Amniotic stem cell (primary cell): ENCODE data around the gene ZNF423.
"Not testable (repeated sequence)": the region's sequence is repeated elsewhere in the genome, so short reads cannot be mapped to it uniquely, and the experiment has no call there.

Experiments
- DNase-seq: peaks from one replicate; lab custom pipeline; 2025; lab: John Stamatoyannopoulos, UW

Gene ZNF423

DNA sequence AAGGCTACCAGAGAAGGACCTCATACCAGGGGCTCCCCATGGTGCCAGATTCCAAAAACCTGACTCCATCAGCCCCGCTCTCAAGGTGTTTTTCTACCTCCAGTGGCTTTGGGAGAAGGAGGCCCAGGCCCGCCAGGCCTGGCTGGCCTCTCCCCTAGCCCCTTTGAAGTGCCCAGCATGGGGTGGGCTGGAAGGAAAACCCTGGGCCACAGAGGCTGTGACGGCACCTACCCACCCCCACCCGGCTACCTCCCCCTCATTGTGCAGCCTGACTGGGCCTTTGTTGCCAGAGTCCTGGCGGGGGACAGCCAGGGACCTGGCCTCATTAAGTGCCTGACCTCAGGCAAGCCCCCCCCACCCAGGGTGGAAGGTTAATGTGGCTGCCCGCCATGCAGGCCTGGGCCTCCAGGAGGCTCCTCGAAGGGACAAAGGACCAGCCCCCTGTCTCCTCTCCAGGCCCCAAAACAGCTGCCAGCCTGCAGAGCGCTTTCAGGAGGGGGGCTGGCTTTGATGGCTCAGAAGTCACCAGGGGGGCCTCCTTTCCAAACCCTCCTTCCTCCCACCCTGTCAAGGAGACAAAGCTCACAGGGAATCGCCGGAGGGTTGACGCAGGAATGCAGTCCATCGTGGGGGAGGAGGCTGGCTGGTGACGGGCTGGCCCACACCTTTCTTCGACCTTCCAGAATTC, 159.4 kb downstream of the ZNF423 start:
- no peak for DNase-seq

DNA sequence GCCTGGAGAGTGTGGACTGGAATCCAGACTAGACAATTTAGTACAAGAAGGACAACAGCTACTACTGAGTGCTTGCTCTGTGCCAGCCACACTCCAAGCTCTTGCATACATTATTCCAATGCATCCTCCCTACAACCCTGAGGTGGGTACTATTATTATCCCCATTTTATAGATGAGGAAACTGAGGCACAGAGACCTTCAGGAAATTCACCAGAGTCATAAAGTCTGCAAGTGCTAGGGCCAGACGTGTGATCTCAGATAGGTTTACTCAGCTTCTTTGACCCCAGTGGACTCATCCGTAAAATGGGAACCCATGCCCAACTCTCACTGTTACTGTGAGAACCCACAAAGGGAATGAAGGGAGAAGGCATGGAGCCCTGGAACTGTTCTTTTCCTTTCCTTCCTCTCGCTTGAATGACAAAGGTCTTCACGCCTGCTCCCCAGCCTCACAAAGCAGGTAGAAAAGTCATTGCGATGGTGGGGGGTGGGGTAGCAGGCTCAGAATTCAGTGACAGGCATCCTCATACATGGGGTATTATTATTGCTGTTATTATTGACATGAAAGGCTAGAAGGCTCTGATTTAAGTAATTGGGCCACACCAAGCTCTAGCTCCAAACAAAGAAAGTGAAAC, 160.0 kb downstream of the ZNF423 start:
- DNase-seq: no peak

DNA sequence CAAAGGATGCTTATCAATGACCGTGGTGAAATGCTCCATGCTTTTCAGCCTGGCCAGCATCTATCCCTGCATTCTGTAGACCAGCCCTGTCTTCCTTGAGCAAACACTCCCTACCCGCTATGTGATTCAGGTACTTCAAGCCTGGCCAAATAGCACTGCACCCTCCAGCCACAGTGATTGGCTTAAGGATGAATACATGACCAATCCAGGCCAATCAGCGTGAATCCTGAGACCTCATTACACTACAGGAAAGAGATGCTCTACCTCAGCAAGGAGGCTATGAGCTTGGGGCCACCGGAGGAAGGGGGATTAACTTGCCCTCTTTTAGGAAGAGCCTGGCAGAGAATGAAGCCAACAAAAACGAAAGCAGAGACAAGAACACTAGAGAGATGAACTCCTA, 162.5 kb downstream of the ZNF423 start:
- DNase-seq: no peak

DNA sequence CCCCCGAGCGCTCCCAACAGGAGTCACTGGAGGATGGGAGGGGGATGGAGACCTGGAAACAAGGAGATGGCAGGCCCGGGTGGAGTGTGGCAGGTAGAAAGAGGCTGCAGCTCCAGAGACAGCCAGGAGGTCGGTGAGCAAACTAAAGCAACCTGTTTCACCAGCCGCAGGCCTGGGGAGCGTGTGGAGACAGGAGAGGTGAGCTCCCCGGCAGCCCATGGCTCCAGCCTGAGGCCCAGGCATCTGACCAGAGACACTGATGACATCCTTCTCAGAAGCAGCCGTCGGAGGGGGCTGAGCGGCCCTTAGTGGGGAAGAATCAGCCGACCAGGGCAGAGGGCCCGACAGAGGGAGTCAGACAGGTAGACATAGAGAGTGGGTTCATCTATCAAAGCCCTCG, 165.1 kb downstream of the ZNF423 start:
- no peak for DNase-seq

DNA sequence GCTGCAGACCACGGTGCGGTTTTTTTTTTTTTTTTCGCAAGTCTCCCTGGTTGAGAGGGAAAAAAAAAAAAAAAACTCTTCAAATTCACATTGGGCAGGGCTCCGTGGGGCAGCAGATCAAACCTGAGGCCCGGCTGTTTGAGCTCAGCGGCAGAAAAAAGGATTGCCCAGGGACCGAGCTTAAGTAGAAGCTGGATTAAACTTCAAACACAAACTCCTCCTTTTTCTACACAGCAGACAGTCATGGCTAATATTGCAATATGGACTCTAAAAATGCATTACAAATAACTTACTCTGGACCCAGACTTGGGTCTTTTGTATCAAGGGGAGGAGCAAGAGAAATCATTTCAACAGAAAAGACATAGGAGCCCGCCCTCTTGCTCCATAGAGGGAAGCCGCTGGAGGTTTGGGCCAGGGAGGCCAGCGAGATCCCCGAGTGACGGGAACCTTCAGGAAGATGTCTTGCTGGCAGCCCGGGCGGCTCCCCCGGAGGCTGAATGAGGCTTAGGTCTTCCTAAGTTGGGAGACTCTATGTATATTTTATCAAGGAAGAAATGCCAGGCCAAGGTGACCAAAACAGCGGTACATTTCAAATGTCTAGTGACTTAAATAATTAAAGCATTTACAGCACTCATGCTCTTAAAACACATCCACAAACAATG, 167.7 kb downstream of the ZNF423 start:
- no peak for DNase-seq

DNA sequence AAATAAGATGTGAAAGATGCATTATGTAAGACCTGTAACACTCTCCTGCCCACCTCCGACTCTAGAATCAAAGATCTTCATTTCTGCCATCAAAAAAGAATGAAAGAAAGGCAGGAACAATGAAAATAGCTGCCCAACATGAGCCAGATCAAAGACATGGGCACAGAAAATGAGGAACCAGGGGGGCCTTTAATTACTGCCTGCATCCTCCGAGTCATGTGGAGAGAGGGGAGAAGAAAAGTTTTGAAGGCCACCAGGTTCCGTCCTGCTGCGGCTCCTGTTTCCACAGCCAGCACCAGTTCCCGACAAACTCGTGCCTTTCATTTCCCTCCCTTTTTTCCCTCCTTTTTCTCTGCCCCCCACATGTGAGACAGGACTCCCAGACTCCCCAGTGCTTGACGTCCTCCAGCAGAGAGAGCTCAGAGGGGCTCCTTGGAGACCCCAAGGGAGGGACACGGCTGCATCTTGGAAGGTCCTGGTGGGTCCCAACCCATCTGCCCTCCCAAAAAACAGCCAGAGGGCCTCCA, 168.4 kb downstream of the ZNF423 start:
- DNase-seq: no peak

DNA sequence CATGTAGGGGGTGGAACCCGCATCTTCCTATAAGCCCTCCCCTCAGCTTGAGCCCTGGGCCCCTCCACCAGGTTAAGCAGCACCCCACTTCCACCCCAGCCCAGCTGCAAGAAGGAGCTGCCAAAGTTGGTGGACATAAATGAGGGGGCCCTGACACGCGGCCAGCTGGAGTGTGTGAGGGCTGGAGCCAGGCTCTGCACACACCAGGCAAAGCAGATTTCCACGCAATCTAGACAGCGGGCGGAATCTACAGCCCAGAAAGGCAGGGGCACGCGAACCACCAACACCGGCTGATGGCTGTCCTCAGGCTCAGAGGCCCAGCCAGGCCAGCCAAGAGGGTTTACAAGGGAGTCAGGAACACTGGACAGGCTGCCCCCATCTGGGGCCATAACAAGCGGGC, 171.2 kb downstream of the ZNF423 start:
- DNase-seq: no peak

DNA sequence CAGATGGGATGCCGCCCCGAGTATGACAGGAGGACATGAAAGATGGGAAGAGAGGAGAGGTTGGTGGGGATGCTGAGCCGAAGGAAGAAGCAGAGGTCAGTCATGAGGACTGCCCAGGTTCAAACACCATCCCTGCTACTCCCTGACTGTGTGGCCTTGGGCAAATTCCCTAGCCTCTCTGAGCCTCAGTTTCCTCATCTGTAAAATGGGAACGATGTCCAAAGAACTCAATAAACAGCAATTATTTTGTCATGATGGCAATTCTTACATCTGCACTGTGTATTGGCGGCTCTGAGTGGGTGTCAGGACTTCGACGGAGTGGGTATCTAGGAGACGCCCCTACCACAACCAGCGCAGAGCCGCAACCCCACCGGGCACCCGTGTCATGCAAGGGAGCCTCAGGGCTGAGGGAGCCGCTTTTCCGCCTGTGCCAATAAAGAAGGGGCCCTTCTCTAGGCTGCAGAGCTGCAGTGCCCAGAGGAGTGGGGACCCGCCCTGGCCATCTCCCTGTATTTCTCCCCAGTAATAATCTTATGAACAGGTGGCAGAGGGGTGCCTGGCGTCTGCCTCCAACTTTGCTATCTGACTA, 173.2 kb downstream of the ZNF423 start:
- no peak for DNase-seq

DNA sequence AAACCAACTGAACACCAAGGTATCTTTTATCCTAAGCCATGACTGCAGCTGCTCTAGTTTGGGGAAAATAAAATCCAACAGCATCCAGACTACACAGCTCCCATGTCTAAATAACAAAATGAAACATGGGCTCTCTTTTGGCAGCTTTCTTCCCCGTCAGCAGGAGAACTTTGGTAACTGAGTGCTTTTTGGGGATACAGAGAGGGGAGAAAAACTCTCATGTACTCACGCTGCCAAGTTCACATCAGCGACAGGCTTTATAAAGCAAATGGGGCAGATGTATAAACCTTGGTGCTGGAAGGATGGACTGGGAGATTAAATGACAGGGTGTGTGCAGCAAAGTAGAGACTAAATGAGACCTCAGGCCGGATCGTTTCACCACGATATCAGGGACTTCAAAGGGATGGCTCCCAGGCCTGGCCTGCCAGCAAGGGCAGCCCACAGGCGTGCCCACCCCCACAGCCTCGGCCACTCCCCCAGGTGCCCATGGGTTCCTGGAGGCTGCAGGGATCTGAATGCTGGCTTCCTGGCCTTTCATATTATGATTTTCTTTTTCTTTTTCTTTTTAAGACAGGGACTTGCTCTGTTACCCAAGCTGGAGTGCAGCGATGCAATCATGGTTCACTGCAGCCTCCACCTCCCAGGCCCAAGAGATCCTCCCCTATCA, 174.6 kb downstream of the ZNF423 start:
- no peak for DNase-seq

DNA sequence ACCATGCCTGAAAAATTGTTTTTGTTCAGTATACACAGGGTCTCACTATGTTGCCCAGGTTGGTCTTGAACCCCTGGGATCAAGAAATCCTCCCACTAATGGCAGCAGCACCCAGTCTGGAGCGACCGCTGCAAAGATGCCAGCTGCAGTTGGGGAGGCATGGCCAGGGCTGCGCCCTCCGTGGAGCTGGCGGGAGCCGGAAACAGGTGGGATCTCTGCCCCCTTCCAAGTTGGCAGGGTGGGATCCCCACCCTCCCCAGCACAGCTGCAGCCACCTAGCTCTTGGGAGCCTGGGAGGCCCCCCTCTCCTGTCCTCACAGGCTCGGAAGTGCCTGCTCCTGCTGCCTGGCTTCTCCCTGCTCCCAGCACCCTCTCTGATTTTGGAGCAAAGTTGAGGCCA, 176.8 kb downstream of the ZNF423 start:
- no peak for DNase-seq

DNA sequence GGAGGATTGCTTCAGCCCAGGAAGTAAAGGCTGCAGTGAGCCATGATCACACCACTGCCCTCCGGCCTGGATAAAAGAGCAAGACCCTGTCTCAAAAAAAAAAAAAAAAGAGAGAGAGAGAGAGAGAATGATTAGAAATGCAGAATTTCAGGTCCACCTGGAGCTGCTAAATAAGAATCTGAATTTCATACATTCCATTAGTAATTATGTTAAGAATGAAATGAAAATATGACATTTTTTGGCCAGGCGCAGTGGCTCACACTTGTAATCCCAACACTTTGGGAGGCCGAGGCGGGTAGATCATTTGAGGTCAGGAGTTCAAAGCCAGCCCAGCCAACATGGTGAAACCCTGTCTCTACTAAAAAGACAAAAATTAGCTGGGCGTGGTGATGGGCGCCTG, 178.3 kb downstream of the ZNF423 start:
- not testable (repeated sequence) for DNase-seq

DNA sequence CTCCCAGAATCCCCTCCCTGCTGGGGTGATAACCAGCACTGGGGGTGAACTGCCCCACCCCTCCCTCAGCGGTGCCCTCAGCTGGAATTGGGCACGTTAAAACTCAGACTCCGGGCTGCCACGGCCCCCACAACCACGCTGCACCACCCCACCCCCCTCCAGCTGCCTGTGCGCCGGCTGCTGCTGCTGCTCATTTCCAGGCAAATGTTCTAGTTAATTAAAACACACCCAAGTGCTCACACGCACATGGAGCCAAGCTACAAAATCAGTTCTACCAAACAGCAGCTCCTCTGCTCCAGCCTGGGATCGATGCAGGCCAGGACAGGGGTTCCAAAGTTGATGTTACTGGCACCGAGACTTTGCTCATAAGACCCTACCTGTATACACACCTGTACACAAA, 180.5 kb downstream of the ZNF423 start:
- DNase-seq: no peak

DNA sequence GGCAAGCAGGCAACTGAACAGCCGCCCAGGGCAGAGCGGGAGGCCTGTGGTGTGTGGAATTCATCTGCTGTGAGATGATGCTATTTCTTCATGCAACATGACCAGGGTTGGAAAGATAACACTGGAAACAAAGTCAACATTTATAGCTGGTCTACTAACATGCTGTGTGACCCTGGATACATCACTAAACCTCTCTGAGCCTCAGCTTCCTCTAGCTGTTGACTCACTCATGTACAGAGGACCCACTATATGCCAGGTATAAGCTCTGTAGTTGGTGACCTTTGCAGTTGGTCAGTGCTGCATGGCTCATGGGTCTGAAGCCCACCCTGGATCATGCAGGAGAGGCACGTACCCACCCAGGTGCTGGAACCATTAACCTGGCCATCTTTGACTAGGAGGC, 180.9 kb downstream of the ZNF423 start:
- no peak for DNase-seq

DNA sequence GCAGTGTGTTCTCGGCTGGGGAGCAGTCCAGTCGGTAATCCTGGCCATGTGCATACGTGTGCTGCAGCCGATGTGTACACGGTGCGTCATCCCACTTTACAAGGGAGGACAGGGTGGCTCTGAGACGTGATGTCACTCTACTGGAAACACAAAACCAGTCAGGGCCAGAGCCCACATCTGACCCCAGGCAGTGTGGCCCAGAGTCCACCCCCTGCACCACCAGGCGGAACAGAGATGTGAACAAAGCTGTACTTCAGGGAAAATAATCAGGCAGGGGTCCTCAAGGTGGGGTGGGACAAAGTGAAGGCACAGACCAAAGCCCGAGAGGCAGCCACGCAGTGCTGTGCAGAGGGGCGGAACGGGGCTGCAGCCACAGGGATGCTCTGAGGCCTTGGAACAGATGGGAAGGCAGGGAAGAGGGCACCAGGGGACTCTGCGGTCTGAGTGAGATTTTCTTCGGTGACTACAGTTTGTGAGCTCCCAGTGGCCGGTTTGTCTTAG, 181.5 kb downstream of the ZNF423 start:
- no peak for DNase-seq

DNA sequence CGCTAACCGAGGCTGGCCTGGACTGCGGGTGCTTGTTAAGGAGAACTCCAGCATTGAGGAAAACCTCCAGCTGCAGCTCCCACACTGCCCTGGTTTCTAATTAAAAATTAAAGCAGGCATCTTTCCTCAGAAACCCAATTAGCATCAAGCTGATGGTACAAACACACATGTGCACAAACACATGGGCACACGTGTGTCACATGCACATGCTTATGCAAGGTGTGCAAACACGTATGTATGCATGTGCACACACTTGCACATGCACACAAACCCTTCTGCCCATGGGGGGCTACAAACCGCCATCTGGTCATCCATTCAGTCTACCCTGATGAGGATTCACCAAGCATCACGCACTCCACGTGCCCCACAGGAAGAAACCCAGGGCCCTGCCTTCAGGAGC, 182.5 kb downstream of the ZNF423 start:
- no peak for DNase-seq

DNA sequence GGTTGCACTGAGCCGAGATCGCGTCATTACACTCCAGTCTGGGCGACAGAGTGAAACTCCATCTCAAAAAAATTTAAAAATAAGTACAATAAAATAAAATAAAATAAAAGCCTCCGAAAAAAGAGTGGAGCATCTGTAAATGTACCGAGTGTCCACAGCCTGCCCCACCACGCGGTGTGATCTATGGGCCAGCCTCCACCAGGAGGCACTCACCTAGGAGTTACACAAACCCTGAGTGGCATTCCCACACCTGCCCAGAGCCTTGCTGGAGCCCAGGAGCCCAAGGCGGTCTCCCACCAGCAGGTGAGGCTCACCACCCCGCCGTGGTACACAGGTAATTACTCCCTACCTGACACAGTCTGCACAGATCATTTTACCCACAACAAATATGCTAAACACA, 183.2 kb downstream of the ZNF423 start:
- DNase-seq: no peak

DNA sequence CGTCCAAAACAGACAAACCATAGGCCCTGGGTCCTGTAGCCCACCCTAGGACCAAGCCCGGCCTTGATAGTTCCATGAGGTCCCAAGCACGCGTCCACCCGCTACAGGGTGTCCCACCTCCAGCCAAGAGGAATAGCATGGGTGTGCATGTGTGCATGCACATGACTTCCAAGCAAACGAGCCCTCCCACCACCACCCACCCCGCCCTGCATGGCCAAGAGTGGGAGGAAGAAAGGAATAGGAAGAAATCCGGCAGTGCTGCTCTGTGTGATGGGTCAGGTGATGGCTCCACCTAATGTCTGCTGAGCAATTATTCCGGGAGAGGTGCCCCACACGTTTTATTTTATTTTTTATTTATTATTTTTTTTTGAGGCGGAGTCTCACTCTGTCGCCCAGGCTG, 184.6 kb downstream of the ZNF423 start:
- DNase-seq: no peak

DNA sequence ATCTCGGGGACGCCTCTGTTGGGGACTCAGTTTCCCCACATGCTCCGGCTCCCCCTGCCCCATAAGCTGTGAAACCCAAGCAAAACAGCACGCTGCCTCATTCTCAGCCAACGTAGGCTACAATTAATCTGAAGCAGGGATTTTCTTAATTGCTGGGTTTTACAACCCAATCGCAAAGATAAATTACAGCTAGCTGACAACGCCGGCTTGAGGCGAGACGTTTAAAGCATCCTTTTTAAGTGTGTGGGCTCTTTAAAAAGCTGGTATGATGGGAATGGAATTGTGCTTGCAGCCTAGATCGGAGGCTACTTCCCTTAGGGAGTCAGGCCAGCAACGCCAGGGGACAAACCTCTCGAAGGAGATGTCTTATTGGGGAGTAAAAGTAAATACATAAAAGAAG, 185.3 kb downstream of the ZNF423 start:
- DNase-seq: no peak

DNA sequence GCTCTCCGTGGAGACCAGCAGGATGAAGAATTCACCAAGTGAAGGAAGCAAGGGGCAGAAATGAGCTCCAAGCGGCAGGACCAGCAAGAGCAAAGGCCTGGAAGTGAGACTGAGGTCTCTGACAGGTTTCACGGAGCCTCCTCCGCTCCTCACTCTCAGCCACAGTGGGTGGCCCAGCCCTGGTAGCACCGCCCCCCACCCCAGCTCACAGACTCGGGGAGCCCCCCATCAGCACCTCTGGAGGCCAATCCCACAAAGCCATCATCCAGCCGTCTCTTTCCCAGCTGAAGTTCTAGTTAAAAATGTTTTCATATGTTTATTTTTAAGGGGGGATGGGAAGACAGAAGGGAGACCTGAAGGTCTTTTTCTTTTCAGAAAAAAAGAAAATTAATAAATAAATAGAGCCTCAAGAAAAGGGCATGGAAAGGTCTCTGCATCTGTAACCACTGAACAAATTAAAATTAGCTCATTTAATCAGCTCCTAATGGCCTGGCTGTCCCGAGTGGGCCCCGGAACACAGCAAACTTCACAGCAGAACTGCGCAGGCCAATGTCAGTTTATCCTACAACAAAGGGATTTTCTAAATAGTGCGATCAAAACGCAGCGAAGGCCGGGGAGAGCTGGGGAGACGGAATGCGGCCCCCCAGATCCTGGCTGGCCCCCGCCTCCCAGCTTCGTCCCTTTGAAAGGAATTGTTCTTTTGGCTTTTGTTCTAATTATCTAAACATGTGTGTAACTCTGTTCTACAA, 190.3 kb downstream of the ZNF423 start:
- no peak for DNase-seq

DNA sequence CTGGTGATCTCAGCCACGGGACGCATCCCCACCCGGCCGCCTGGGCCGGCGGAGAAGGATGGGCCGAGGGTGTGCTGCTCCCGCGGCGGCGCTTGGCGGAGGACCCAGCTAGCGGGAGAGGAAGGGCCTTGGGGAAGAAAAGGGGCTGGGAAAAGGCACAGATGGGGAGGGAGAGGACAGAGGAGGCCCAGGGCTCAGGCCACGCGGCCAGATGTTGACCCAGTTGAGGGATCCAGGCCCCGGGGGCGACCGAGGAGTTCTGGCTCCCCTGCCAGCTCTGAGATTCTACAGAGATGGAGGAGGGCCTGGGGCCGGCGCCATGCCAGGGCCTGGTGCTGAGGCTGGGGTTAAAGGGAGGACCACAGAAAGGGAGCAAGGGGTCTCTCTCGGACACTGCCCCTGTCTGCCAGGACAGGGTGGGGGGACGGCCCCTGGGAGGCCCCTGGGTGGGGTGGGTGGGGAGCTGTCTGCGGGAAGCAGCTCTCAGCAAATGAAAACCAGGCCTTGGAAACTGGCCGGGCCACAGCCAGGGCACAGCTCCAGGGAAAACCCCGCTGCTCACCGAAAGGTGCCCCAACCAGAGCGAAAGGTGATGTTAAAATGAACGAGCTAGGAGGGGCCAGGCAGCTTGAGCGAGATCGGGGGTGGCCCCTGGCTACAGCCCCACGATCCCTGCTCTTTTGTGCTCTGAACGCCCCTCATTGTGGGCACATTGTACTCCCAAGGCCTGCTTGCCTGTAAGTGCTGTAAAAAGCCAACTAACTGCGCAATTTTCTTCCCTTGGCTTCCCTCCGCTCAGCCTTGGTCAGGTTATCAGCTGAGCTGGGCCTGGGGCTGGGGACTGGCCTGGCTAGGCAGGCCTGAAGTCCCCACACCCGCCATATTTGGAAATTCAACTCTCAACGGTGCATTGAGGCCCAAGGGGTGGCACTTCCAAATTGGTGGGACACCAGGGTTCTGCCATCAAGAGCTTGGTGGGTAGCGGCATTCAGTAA, 191.4 kb downstream of the ZNF423 start:
- no peak for DNase-seq
